Sciatic nerve (tissue), 2 donors: ENCODE data around the gene TCEA2. TPM values are rescaled to one million over a fixed set of nuclear protein-coding genes. Genes with fewer than 3 reads are reported as not detected.

ENCODE experiments used
- ATAC-seq: fragments of 200-7000 bp; cut with Tn5 transposase; one replicate; pipeline ENCODE4 v1.9.1; 2020; ENCODE audit warnings: mild to moderate bottlenecking, moderate library complexity
- DNase-seq: peaks from one replicate; pipeline ENCODE4 v3.0.0-alpha.2; 2020; ENCODE audit warnings: low spot score
- intact Hi-C: fragments of 100-400 bp; cut with DNase I; formaldehyde crosslinking; loops from one replicate; pipeline ENCODE4 v1.14.2; 2022
- total RNA-seq: library from RNA; stranded (reverse); fragmentation: NEBNext Ultra II Directional; extraction: Animal tissue kit (Norgen Biotek cat#: 25700); gene quantifications from one replicate; pipeline ENCODE4 v1.2.1, GENCODE V29; 2021
- donor health status: DM: no; HTN: no; CAD: no.
- donor health status: DM: no; HTN: no; CAD: no.

TCEA2 gene
- total RNA-seq: 81.2 TPM

DNA sequence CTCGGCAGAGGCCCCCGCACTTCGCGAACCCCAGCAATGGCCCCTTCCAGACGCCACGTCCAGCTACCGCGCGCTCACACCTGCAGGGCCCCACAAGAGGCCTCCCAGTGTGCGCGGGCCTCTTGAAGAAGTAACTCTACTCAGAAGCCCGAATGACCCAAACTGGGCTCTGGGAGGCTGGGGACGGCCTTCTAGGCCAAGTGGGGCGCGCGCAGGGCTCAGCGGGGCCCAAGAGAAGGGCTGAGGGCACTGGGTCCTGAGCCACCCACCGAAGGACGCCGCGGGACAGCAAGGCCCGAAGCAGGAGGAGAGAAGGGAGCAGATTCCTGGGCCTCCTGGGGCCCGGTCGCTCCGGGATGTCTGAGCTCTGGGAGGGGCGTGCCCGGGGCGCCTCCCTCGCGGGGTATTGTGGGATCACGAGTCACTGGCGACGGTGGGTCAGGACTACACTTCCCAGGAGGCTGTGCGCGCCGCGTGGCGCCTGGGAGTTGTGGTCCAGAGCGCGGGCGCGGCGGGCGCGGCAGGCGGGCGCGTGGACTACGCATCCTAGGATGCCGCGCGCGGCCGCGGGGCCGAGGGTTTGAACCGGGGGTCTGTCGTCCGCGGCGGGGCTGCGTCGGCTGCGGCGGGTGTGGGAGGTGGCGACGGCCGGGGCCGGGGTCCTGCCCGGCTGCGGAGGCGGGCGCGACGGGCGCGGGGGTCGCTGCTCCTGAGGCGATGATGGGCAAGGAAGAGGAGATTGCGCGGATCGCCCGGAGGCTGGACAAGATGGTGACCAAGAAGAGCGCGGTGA lies at the start of gene TCEA2:
Gene TCEA2, plus strand, starts transcription at position 603 of the 793 bp plus-strand sequence. Its CDS starts 115 bp downstream, at position 718.
- peak; percentile 97 for ATAC-seq
- intact Hi-C loops: no loop called here
- DNase-seq: peak; percentile 98

- ATAC-seq: no peak
- intact Hi-C loops: no loop called here
Measured at GRCh38 chr20:64015635-64016034, 47.4 kb upstream of the TCEA2 start.

GRCh38 chr20:64021124-64021975 lies 41.6 kb upstream of the TCEA2 start:
- ATAC-seq (no peak), DNase-seq (no peak)
- intact Hi-C loops: no loop called here

More at GRCh38 chr20:64015635-64016034, 47.4 kb upstream of the TCEA2 start:
- no peak for DNase-seq

DNA sequence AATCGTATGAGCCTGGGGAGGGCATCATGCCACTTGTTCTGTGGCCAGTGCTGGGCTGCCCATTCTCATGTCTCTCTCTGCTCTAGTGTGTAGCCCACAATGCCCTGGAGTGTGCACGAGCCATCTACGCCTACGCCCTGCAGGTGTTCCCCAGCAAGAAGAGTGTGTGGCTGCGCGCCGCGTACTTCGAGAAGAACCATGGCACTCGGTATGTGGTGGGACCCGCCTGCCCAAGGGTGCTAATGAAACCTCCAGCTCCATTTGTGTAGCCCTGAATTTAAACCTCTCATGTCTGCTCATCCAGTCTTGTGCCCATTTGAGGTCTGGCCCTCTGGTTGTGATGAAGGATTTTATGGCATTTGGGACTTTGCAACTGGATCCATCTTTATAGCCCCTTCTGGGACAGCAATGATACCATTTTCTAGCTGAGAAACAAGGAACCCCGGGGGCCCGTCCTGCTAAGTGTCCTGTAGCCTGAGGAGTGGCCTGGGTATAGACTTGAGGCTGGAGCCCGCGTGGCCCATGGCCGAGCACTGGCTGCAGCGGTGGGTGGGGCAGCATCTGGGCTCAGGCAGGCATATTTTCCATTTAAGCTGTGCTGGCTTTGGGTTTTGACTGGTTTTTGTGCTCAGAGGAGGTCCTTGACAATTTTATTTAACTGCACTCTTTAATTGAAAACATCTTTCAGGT lies 40.2 kb upstream of the TCEA2 start:
- no peak for ATAC-seq

GRCh38 chr20:64023361-64024140 lies 39.4 kb upstream of the TCEA2 start:
- no peak for DNase-seq
- ATAC-seq: no peak
- intact Hi-C loops: no loop called here

More for the DNA sequence above, 40.2 kb upstream of the TCEA2 start:
- no peak for DNase-seq
- intact Hi-C loops: no loop called here

- no peak for DNase-seq
- ATAC-seq: no peak
- intact Hi-C loops: no loop called here
Measured at GRCh38 chr20:64024141-64024990, 38.6 kb upstream of the TCEA2 start.

GRCh38 chr20:64025101-64025825 lies 37.7 kb upstream of the TCEA2 start:
- intact Hi-C loops: no loop called here
- no peak for DNase-seq
- no peak for ATAC-seq

DNA sequence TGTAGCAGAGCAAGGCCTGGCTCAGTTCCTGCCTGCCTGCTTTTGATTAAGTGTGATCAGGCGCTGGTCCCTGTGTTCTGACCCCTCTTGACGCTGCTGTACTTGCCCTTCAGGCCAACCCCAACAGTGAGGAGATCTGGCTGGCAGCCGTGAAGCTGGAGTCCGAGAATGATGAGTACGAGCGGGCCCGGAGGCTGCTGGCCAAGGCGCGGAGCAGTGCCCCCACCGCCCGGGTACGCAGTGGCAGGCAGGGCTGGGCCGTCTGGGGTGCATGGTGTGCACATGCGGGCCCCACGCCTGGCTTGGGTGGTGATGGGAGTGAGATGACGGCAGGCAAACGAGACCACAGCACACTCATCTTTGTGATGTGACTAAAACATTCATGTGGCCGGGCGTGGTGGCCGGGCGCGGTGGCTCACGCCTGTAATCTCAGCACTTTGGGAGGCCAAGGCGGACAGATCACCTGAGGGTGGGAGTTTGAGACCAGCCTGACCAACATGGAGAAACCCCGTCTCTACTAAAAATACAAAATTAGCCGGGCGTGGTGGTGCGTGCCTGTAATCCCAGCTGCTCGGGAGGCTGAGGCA lies 37.1 kb upstream of the TCEA2 start:
- no peak for DNase-seq
- intact Hi-C loops: no loop called here
- ATAC-seq: peak; percentile 29

DNA sequence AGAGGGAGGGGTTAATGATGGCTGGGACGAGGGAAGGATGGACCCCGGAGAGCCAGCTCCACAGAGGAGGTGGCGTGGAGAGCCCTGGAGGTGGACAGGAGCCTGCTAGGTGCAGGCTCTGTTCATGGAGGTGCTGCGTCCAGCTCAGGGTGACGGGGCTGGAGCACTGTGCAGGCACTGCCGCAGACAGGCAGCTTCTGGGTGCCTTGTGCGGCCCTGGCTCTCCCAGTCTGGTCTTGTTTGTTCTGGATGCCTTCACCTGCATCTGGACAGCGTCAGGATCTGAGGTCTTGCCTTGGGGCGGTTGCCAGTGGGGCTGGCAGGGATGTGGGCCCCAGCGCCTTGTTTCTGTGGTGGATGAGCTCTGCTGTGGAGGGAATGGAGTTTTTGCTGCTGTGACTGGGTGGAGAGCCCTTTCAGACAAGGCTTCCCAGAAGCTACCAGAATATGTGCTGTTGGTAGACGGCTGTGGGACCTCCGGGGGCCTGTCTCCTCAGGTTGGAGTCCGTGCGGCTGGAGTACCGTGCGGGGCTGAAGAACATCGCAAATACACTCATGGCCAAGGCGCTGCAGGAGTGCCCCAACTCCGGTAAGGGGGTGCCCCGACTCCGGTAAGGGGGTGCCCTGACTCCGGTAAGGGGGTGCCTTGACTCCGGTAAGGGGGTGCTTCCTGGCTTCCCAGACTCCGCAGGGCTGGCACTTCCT lies 34.9 kb upstream of the TCEA2 start:
- intact Hi-C loops: no loop called here
- no peak for DNase-seq
- no peak for ATAC-seq

GRCh38 chr20:64029293-64030117 lies 33.5 kb upstream of the TCEA2 start:
- intact Hi-C loops: no loop called here
- no peak for DNase-seq
- ATAC-seq: no peak

DNA sequence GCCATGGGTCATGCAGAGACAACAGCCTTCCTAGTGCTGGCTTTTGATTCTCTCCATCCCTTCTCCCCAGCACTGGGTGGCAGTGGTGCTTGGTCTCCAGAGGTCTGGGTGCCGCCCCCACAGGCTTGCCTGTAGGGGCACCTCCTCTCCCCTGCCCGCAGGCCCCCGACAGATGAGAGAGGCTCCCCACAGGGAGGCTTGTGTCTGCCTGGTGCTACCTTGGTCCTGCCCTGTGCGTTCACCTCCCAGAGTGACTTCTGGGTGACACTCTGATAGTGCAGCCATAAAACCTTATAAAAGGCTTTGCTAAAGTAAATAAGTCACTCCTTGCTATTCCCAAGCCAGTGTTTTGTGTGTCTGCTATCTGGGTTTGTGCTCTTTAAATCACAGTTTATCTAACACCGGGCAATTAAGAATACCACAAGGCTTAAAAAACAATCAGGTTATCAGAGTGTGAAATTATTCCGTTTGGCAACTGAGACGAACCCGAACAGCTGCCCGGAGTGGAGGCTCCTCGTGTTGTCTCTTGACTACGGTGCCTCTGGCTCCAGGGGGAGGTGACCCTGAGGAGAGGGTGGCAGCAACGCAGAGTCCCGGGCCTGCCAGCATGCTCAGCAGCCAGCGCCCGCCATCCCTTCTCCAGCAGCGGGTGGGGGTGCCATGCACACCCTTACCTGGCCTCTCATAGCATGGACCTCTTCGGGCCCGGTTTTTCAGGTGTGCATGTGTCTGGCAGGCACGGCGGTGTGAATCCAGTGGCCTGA lies 32.4 kb upstream of the TCEA2 start:
- DNase-seq (no peak), ATAC-seq (no peak)
- intact Hi-C loops: no loop called here

- DNase-seq: no peak
- intact Hi-C loops: no loop called here
- ATAC-seq: no peak
Measured at GRCh38 chr20:64031822-64032314, 31.1 kb upstream of the TCEA2 start.

DNA sequence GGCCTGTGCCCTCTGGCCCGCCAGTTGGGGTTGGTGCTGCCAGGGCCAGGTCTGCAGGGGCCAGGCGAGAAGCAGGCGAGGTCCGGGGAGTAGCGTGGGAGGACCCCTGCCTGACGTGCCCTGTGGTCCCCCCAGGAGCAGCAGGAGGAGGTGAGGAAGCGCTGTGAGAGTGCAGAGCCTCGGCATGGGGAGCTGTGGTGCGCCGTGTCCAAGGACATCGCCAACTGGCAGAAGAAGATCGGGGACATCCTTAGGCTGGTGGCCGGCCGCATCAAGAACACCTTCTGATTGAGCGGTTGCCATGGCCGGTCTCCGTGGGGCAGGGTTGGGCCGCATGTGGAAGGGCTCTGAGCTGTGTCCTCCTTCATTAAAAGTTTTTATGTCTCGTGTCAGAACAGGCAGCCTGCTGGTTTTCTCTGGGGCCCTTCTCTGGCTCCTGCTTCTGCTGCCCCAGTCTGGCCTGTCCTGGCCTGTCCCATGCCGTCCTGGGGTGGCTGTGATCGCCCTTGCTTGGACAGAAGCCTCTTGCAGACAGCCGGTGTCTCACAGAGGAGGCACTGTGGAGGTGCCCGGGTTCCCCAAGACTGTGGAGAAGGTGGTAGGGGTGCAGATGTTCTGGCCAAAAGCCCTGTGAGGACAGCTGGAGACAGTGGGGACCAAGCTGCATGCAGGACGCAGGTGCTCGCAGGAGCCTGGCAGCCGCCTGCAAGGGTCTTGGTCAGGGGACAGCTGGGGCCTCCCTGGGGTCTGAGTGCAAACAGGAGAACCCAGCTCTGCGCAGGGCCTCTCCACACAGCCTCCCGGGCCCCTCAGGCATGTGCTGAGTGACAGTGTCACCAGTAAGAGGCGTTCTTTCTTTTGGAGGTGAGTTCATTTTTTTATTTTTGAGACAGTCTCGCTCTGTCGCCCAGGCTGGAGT lies 30.0 kb upstream of the TCEA2 start:
- ATAC-seq (no peak), DNase-seq (no peak)
- intact Hi-C loops: no loop called here
